ENCODE results near the gene COBL.

Gene COBL

DNA sequence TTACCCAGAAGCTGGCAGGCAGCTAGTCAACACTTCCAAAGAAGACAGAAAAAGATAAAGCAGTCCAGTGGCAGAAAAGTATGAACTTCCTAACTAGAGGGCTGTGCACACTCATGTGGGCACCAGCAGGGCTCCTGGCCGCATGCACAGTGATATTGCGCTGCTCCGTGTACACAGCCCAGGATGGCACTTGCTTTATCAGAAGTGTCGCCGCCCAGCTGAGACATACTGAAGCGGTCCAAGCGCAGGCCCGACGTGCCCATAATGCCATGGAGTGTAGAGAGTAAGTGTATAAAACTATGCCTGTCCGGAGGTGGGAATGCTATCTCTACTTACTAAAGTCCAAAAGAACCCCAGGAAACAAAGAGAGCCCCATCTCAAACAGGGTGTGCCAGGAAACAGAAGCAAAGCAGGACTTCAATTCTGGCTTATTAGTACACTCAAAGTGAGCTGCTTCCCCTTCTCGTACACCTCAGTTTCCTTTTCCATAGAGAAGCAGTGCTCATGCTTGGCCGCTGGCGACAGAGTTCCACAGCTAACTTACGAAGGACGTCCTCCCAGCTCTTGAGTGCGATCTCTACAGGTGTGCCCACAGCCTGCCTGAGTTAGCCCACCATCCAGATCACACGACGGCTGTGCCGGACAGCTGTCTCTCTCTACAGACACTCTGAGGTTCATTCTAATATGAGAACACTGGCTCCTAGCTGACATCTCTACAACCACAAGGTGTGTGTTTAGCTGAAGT is 234.3 kb downstream of the COBL start:
- peak overlapping the region; percentile 77 for H3K18ac ChIP-seq (ENCODE audit: low read length)
- no peak overlapping the region for H3K23ac ChIP-seq (ENCODE audit: low read depth, low read length, poor library complexity)
- H3K36me3 ChIP-seq (replicated peaks in 1 of 2; ENCODE audit: control insufficient read depth in 2 of 2, insufficient read depth in 2 of 2, low read length in 2 of 2): no peaks in the 10 kb centered on the region
- H2AK5ac ChIP-seq (ENCODE audit: low read depth, low read length): no peak overlapping the region
- no peak overlapping the region for H2AFZ ChIP-seq (ENCODE audit: low read length)
- peaks cover 0 to 2% of the 10 kb centered on the region in 2 donors for H3K9me3 ChIP-seq (replicated peaks in 1 of 2; ENCODE audit: control insufficient read depth in 2 of 2, insufficient read depth in 1 of 2, low read depth in 1 of 2, low read length in 2 of 2)
- peak overlapping the region; percentile 41 for H2BK15ac ChIP-seq (ENCODE audit: low read length)
- no peak overlapping the region for H3K4me3 ChIP-seq (ENCODE audit: low read length in 2 of 2)
- no peak overlapping the region for H3K4ac ChIP-seq (ENCODE audit: low read length)
- DNase-seq (ENCODE audit: low spot score): no peak
- H2BK12ac ChIP-seq (ENCODE audit: low read length): no peak overlapping the region
- no peak overlapping the region for H3K14ac ChIP-seq (ENCODE audit: low read length)
- no peak overlapping the region for H4K8ac ChIP-seq (ENCODE audit: low read depth, low read length)
- H3K27ac ChIP-seq (replicated peaks; ENCODE audit: low read length): no peak overlapping the region
- no peak overlapping the region for H3K9ac ChIP-seq (ENCODE audit: low read depth, low read length, poor library complexity)
- H3K79me1 ChIP-seq (ENCODE audit: low read depth, low read length): peaks cover 2% of the 10 kb centered on the region
- WGBS, 2 donors (ENCODE audit: extremely low coverage in 2 of 2, insufficient read length in 2 of 2, insufficient replicate concordance in 1 of 2): no CpG with 5 or more reads among the region's 19 CpGs
- H2BK5ac ChIP-seq (ENCODE audit: low read length): no peak overlapping the region
- peaks cover 0 to 11% of the 10 kb centered on the region in 2 donors for H3K4me1 ChIP-seq (ENCODE audit: control insufficient read depth in 2 of 2, insufficient read depth in 1 of 2, low read depth in 1 of 2, low read length in 2 of 2)
- H4K91ac ChIP-seq (ENCODE audit: low read depth, low read length, poor library complexity): no peak overlapping the region
- no peak overlapping the region for H2BK120ac ChIP-seq (ENCODE audit: low read depth, low read length)
- H3K4me2 ChIP-seq (ENCODE audit: insufficient read depth, low read length, poor library complexity, severe bottlenecking): no peak overlapping the region
- no peaks in the 10 kb centered on the region for H3K27me3 ChIP-seq (ENCODE audit: control insufficient read depth in 3 of 3, insufficient read depth in 3 of 3, low read depth in 1 of 3, low read length in 3 of 3)

DNA sequence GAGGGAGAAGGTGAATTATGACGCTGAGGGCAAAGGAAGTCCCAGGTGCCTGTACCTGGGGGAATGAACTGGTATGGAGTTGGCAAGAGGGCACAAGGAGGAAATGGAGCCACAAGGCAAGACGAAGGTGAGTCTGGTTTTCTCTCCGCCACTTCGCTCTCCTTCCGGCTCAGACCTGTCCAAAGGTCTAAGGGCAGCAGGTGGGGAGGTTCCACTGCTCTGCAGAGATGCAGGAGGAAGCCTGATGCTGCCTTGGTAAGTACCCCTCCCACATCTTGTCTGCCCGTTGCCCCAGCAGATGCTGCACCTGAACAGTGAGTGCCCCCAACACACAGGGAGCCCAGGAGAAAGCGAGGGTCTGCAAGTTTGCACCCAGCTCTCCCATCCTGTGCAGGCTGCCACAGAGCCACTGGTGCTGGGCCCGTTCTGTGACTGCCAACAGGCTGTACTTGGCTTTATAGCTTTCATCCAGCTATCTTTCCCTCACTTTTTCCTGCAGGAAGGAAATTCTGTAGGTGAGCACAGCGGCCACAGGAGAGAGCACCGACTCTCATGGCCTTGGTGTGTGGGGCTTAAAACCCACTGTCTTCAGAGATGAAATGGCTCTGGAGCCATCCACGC is 235.2 kb downstream of the COBL start:
- H3K18ac ChIP-seq (ENCODE audit: low read length): peak overlapping the region; percentile 84
- no peak overlapping the region for H4K91ac ChIP-seq (ENCODE audit: low read depth, low read length, poor library complexity)
- H2BK15ac ChIP-seq (ENCODE audit: low read length): peak overlapping the region; percentile 47
- H3K4me3 ChIP-seq (ENCODE audit: low read length in 2 of 2): no peak overlapping the region
- no peak overlapping the region for H3K27ac ChIP-seq (replicated peaks; ENCODE audit: low read length)
- H3K23ac ChIP-seq (ENCODE audit: low read depth, low read length, poor library complexity): no peak overlapping the region
- H3K4me1 ChIP-seq (ENCODE audit: control insufficient read depth in 2 of 2, insufficient read depth in 1 of 2, low read depth in 1 of 2, low read length in 2 of 2): peaks cover 0 to 11% of the 10 kb centered on the region in 2 donors
- peak overlapping the region; percentile 33 for H3K4me2 ChIP-seq (ENCODE audit: insufficient read depth, low read length, poor library complexity, severe bottlenecking)
- no peak overlapping the region for H2BK5ac ChIP-seq (ENCODE audit: low read length)
- H2BK12ac ChIP-seq (ENCODE audit: low read length): peak overlapping the region; percentile 24
- no peak overlapping the region for H2AFZ ChIP-seq (ENCODE audit: low read length)
- peak overlapping the region; percentile 84 for H2AK5ac ChIP-seq (ENCODE audit: low read depth, low read length)
- H3K9ac ChIP-seq (ENCODE audit: low read depth, low read length, poor library complexity): no peak overlapping the region
- no peaks in the 10 kb centered on the region for H3K27me3 ChIP-seq (ENCODE audit: control insufficient read depth in 3 of 3, insufficient read depth in 3 of 3, low read depth in 1 of 3, low read length in 3 of 3)
- WGBS, 2 donors (ENCODE audit: extremely low coverage in 2 of 2, insufficient read length in 2 of 2, insufficient replicate concordance in 1 of 2): no CpG with 5 or more reads among the region's 11 CpGs
- no peak for DNase-seq (ENCODE audit: low spot score)
- H2BK120ac ChIP-seq (ENCODE audit: low read depth, low read length): no peak overlapping the region
- H4K8ac ChIP-seq (ENCODE audit: low read depth, low read length): peak overlapping the region; percentile 52
- peaks cover 0 to 2% of the 10 kb centered on the region in 2 donors for H3K9me3 ChIP-seq (replicated peaks in 1 of 2; ENCODE audit: control insufficient read depth in 2 of 2, insufficient read depth in 1 of 2, low read depth in 1 of 2, low read length in 2 of 2)
- peak overlapping the region; percentile 1 for H3K14ac ChIP-seq (ENCODE audit: low read length)
- no peaks in the 10 kb centered on the region for H3K36me3 ChIP-seq (replicated peaks in 1 of 2; ENCODE audit: control insufficient read depth in 2 of 2, insufficient read depth in 2 of 2, low read length in 2 of 2)
- H3K79me1 ChIP-seq (ENCODE audit: low read depth, low read length): peaks cover 2% of the 10 kb centered on the region
- H3K4ac ChIP-seq (ENCODE audit: low read length): no peak overlapping the region

DNA sequence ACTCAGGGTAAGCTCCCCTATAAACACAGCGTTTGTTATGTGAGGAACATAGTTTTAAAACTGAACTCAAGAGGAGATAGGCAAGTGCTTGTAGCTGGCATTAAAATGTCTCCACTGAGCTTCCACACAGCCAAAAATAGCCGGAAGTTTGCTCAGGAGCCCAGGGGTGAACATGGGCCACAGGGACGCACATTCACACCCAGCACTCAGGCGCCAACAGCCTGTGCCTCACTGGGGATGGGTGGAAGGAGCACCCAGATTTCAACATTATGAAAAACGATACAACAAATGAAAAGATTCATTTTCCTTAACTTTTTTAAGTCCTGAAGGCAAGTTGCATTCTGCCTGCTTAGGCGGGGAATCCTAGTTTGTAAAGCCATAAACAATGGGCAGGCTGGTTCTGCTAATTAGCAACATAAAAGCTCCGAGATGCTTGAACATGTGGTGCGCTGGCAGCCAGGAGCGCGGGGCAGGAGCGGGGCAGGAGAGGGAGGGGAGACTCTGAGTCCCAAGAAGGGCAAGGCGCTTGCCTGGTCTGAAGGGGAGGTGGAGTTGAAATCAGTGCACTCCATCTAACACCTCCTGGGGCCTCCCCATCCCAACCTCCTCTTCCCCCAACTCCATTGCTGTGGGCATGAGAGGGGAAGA is 235.9 kb downstream of the COBL start:
- Histone ChIP-seq H2AK5ac (ENCODE audit: low read depth, low read length) (no peak overlapping the region), H4K91ac (ENCODE audit: low read depth, low read length, poor library complexity) (no peak overlapping the region), H3K36me3 (replicated peaks in 1 of 2; ENCODE audit: control insufficient read depth in 2 of 2, insufficient read depth in 2 of 2, low read length in 2 of 2) (no peaks in the 10 kb centered on the region), H2BK5ac (ENCODE audit: low read length) (no peak overlapping the region), H2AFZ (ENCODE audit: low read length) (no peak overlapping the region), H3K14ac (ENCODE audit: low read length) (no peak overlapping the region), H3K4me2 (ENCODE audit: insufficient read depth, low read length, poor library complexity, severe bottlenecking) (peak overlapping the region; percentile 35), H2BK120ac (ENCODE audit: low read depth, low read length) (no peak overlapping the region), H3K4ac (ENCODE audit: low read length) (no peak overlapping the region), H3K9ac (ENCODE audit: low read depth, low read length, poor library complexity) (no peak overlapping the region), H2BK12ac (ENCODE audit: low read length) (peak overlapping the region; percentile 24), H2BK15ac (ENCODE audit: low read length) (peak overlapping the region; percentile 47), H4K8ac (ENCODE audit: low read depth, low read length) (no peak overlapping the region), H3K4me3 (ENCODE audit: low read length in 2 of 2) (no peak overlapping the region), H3K23ac (ENCODE audit: low read depth, low read length, poor library complexity) (no peak overlapping the region), H3K27ac (replicated peaks; ENCODE audit: low read length) (no peak overlapping the region), H3K4me1 (ENCODE audit: control insufficient read depth in 2 of 2, insufficient read depth in 1 of 2, low read depth in 1 of 2, low read length in 2 of 2) (peaks cover 0 to 13% of the 10 kb centered on the region in 2 donors), H3K18ac (ENCODE audit: low read length) (peak overlapping the region; percentile 84), H3K27me3 (ENCODE audit: control insufficient read depth in 3 of 3, insufficient read depth in 3 of 3, low read depth in 1 of 3, low read length in 3 of 3) (no peaks in the 10 kb centered on the region), H3K79me1 (ENCODE audit: low read depth, low read length) (peaks cover 2% of the 10 kb centered on the region), H3K9me3 (replicated peaks in 1 of 2; ENCODE audit: control insufficient read depth in 2 of 2, insufficient read depth in 1 of 2, low read depth in 1 of 2, low read length in 2 of 2) (peaks cover 0 to 2% of the 10 kb centered on the region in 2 donors)
- no CpG with 5 or more reads among the region's 12 CpGs for WGBS, 2 donors (ENCODE audit: extremely low coverage in 2 of 2, insufficient read length in 2 of 2, insufficient replicate concordance in 1 of 2)
- DNase-seq (ENCODE audit: low spot score): peak; percentile 26

DNA sequence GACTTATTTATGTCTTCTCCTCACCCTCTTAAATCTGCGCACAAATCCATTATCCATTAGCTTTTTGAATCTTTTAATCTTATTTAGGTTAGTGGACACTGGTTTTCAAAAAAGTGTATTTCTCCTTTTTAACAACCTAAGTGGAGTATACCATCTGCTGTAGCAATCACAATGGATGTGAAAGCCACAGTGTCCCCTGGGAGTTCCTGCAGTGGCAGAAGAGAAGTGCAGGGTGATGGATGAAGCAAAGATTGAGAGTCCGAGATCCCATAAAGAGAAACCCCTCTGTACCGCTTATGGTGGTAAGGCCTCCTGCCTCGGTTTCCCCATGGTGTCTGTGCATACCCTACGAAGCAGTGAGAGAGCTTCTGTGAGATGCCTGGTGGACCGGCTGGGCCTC is 236.4 kb downstream of the COBL start:
- H3K4me3 ChIP-seq (ENCODE audit: low read length in 2 of 2): no peak overlapping the region
- no peak overlapping the region for H3K18ac ChIP-seq (ENCODE audit: low read length)
- no peak overlapping the region for H2BK15ac ChIP-seq (ENCODE audit: low read length)
- H3K27ac ChIP-seq (replicated peaks; ENCODE audit: low read length): no peak overlapping the region
- no peak overlapping the region for H3K23ac ChIP-seq (ENCODE audit: low read depth, low read length, poor library complexity)
- no peaks in the 10 kb centered on the region for H3K27me3 ChIP-seq (ENCODE audit: control insufficient read depth in 3 of 3, insufficient read depth in 3 of 3, low read depth in 1 of 3, low read length in 3 of 3)
- no peaks in the 10 kb centered on the region for H3K36me3 ChIP-seq (replicated peaks in 1 of 2; ENCODE audit: control insufficient read depth in 2 of 2, insufficient read depth in 2 of 2, low read length in 2 of 2)
- H3K4ac ChIP-seq (ENCODE audit: low read length): no peak overlapping the region
- peaks cover 0 to 13% of the 10 kb centered on the region in 2 donors for H3K4me1 ChIP-seq (ENCODE audit: control insufficient read depth in 2 of 2, insufficient read depth in 1 of 2, low read depth in 1 of 2, low read length in 2 of 2)
- H2BK5ac ChIP-seq (ENCODE audit: low read length): no peak overlapping the region
- no peak overlapping the region for H3K4me2 ChIP-seq (ENCODE audit: insufficient read depth, low read length, poor library complexity, severe bottlenecking)
- no peak overlapping the region for H3K9ac ChIP-seq (ENCODE audit: low read depth, low read length, poor library complexity)
- WGBS, 2 donors (ENCODE audit: extremely low coverage in 2 of 2, insufficient read length in 2 of 2, insufficient replicate concordance in 1 of 2): no CpG with 5 or more reads among the region's 6 CpGs
- peaks cover 2% of the 10 kb centered on the region for H3K79me1 ChIP-seq (ENCODE audit: low read depth, low read length)
- DNase-seq (ENCODE audit: low spot score): no peak
- no peak overlapping the region for H4K8ac ChIP-seq (ENCODE audit: low read depth, low read length)
- H2BK120ac ChIP-seq (ENCODE audit: low read depth, low read length): no peak overlapping the region
- peaks cover 0 to 2% of the 10 kb centered on the region in 2 donors for H3K9me3 ChIP-seq (replicated peaks in 1 of 2; ENCODE audit: control insufficient read depth in 2 of 2, insufficient read depth in 1 of 2, low read depth in 1 of 2, low read length in 2 of 2)
- no peak overlapping the region for H4K91ac ChIP-seq (ENCODE audit: low read depth, low read length, poor library complexity)
- H2AK5ac ChIP-seq (ENCODE audit: low read depth, low read length): no peak overlapping the region
- H3K14ac ChIP-seq (ENCODE audit: low read length): no peak overlapping the region
- no peak overlapping the region for H2AFZ ChIP-seq (ENCODE audit: low read length)
- no peak overlapping the region for H2BK12ac ChIP-seq (ENCODE audit: low read length)
